Astrocyte of the spinal cord (primary cell): ENCODE data around the gene SCAF4.

ENCODE experiments used
- DNase-seq: peaks from one replicate; pipeline ENCODE4 v3.0.0; 2011; ENCODE audit warnings: low read depth, low spot score
- H3K4me3 ChIP-seq: 2 replicates; pipeline ENCODE4 v1.5.1; 2011; ENCODE audit warnings: low read depth, mild to moderate bottlenecking, low read length, moderate library complexity
- CTCF ChIP-seq: IDR thresholded peaks from 2 replicates; pipeline ENCODE4 v1.5.1; 2012; ENCODE audit warnings: low read depth, mild to moderate bottlenecking, low read length, inconsistent platforms
- in situ Hi-C: cut with HindIII; loops from 2 replicates; pipeline ENCODE4 v1.10.0; 2017; ENCODE audit warnings: low sequenced_read_pairs

Gene SCAF4

GRCh38 chr21:31623664-31624063 is 108.3 kb downstream of the SCAF4 start:
- TF ChIP-seq CTCF = peak; percentile 43
- in situ Hi-C loops = no loop called here
- no peak for DNase-seq
- H3K4me3 ChIP-seq = no peak overlapping the region

DNA sequence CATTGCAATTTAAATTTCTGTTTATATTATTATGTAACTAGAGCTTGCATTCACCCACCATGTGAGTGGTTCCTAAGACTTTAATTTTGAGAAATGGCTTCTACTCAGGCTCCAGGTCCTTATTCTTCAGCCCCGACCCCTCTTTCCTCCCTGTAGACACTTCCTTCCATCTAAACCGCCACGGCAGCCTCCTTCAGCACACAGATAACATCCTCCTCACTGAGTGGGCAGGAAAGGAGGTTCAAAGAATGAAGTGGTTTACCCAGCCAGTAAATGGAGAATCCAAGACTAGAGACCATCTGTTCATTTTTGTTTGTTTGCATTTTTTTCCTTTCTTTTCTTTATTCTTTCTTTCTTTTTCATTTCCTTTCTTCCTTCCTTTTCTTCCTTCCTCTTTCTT is 109.5 kb downstream of the SCAF4 start:
- DNase-seq = no peak
- TF ChIP-seq CTCF = no peak
- in situ Hi-C loops = no loop called here
- H3K4me3 ChIP-seq = no peak overlapping the region
